OCI-LY3 (cell line): ENCODE data around the gene ZNF516.

ENCODE experiments used
- CTCF ChIP-seq: fragments of 200-600, 300-600 bp; sonication (generic); IDR thresholded peaks from 2 replicates; pipeline ENCODE4 v1.5.1; 2014; ENCODE audit warnings: antibody characterized with exemption, low read length, low read depth
- EZH2phosphoT487 ChIP-seq: fragments of 200-600 bp; shearing (Covaris generic); IDR thresholded peaks from 2 replicates; pipeline ENCODE4 v1.6.1; 2018; ENCODE audit warnings: antibody characterized with exemption, mixed run types, low read depth

- TF ChIP-seq CTCF (no peak), EZH2phosphoT487 (no peak)
Observed at GRCh38 chr18:76434452-76434851, 60.6 kb downstream of the ZNF516 start.
